Measurements from ENCODE around the gene ILF3.

Gene ILF3

DNA sequence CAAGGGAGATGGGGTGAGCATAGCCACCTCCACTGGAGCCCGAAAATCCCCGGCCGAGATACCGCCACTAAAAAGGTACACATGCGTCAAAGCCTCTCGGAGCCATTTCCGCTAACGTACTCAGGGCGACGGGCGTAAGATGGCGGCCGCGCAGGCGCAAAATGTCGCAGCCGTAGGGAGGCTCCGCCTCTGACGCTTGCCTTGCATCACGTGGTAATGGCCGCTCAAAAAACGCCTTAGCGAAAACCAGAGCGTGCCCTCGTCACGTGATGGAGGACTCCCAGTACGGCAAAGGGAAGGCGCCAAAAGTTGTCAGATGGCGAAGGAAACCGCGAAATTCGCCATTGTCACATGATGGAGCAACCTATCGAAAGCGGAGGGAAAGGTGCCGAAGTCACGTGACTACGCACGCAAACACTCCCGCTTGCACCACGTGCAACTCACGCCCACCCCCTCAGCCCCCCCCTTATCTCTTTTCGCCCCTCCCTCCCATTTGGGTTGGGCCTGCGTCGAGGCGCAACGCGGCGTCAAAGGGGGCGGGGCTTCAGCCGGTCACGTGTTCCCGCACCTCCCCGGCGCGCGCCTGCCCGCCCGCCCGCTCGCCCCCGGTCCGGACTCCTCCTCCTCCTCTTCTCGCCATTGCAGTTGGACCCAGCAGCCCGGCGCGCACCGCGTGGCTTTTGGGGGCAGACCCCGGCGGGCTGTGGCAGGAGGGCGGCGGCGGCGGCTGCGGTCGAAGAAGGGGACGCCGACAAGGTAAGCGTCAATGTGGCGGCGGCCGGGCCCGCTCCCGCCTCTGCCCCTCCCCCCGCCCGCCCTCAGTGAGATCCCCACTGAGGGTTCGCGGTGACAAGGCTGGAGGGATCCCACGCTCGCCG, at the start of gene ILF3:
TSS of gene ILF3 (plus strand) at position 615 of the 878 bp plus-strand sequence. CDS start 16,260 bp downstream, outside the sequence.
- peak; percentile 99 for DNase-seq

DNA sequence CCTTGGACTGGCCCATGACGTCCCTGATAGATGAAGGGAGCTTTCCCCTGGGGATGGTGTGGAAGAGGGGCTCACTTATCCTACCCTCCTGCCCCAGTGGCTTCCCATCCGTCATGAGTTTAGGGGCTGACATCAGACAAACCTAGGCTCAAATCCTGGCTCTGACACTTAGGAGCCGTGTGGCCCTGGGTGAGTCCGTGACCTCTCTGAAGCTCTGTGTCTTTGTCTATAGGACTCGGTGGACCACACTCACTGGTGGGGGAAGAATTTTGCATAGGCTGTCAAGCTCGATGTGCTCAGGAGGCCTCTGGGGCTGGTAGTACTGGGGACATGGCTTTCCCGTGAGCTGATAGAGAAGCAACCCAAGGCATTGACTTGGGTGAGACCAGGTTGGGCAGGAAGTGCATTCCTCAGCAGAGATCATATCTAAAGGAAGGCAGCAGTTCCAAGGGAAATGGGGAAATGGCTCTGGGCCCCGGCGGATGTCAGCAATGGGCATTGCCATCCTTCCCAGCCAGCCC, 49.6 kb upstream of the ILF3 start:
- no peak for DNase-seq

DNA sequence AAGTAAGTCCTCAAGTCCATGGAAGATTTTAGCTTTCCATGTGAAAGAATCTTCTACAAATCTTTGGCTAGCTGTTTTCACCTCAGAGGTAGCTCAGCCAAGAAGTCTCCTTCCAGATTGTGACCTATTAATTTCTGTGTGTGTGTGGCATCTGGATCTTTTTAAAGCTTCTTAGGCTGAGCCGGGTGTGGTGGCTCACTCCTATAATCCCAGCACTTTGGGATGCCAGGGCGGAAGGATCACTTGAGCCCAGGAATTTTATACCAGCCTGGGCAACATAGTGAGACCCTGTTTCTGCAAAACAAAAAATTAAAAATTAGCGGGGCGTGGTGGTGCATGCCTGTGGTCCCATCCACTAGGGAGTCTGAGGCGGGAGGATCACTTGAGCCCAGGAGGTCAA, 42.2 kb upstream of the ILF3 start:
- no peak for DNase-seq

DNA sequence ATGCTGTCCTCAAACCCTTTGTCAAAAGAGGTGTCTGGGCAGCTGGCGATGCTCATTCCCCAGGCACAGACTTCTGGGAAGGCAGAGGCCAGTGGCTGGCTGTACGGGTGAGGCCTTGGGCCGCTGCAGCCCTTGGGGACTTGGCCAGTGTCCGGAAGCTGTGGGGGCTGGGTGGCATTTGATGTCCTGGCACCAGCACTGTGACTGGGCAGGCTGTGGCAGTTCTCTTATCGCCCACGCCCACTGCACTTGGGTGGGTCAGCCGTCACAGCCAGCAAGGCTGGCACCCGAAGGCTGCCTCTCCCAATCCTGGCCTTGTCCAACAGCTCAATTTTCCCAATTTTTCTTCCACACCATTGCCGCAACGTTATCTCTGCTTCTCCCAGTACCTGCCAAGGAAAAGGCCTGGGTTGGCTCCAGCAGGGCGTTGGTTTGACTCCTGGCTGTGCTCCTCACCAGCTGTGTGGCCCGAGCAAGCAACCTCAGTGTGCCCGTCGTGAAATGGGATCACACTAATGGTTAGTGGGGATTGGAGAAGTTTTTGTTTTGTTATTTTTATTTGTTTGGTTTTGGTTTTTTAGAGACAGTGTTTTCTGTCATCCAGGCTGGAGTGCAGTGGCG, 41.5 kb upstream of the ILF3 start:
- no peak for DNase-seq

DNA sequence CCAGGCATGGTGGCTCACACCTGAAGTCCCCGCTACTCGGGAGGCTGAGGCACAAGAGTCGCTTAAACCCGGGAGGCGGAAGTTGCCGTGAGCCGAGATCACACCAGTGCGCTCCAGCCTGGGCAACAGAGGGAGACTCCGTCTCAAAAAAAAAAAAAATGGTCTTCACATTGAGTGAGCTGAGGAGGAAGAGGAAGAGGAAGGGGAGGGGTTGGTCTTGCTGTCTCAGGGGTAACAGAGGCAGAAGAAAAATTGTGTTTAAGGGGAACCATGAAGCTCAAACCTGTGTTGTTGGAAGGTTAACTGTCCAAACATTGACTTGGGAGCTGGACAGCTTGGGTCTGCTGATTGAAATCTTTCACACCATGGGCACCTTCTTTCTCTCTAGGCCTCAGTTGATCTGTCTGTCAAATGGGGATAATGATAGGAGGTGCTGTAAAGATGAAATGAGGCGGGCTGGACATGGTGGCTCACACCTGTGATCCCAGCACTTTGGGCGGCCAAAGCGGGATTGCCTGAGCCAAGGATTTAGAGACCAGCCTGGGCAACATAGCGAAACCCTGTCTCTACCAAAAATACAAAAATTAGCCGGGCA, 38.6 kb upstream of the ILF3 start:
- no peak for DNase-seq

DNA sequence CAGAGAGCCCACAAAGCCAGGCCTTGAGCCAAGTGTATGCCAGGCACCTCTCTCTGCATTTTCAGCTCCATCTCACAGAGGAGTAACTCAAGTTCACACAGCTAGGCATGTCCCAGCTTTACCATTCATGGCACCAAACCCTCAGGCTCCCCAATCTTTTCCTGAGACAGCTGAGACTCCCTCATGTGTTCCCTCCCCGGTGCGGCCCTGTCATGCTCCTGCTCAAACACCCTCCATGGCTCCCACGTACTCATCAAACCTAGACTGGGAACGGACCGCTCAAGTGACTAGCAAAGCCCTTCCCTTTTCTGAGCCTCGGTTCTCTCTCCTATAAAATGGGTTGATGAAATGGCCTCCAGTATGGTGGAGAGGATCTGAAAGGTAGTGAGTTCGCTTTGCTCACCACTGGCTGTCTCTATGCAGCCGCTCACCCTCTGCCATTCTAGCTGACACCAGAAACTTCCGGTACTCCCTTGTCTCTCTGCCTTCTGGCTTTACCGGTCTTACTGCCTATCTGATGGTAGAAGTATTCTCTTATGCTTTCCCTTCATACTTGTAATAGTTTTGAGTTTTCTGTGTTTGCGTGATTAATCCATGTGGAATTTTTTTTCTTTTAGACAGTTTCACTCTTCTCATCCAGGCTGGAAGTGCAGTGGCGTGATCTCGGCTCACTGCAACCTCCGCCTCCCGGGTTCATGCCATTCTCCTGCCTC, 36.6 kb upstream of the ILF3 start:
- no peak for DNase-seq

DNA sequence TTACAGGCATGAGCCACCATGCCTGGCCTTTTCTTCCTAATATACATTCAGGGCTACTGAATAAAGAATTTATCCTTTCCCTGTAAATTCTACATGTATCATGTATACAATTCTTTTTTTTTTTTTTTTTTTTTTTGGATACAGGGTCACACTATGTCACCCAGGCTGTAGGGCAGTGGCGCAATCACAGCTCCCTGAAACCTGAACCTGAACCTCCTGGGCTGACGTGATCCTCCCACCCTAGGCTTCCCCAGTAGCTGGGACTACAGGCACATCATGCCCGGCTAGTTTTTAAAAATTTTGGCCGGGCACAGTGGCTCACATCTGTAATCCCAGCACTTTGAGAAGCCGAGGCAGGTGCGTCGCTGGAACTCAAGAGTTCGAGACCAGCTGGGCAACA, 35.3 kb upstream of the ILF3 start:
- no peak for DNase-seq

DNA sequence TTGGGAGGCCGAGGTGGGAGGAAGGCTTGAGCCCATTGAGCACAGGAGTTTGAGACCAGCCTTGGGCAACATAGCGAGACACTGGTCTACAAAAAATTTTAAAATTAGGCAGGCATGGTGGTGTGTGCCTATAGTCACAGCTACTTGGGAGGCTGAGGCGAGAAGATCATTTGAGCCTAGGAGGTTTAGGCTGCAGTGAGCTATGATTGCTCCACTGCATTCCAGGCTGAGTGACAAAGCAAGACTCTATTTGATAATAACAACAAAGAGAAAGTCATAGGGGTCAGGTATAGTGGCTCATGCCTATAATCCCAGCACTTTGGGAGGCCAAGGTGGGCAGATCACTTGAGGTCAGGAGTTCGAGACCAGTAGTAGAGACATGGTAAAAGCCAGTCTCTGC, 33.4 kb upstream of the ILF3 start:
- no peak for DNase-seq

DNA sequence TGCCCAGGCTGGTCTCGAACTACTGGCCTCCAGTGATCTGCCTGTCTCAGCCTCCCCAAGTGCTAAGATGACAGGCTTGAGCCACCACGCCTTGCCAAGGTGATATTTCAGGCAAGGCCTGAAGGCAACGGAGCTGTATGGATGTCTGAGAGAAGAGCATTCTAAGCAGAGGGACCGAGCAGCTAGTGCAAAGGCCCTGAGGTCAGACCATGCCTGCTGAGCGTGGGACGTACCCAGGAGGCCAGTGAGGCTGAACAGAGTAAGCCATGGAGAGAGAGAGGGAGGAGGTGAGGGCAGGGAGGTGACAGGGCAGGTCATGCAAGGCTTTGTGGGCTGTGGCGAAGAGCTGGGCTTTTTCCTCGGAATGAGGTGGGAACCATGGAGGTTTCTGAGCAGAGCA, 32.2 kb upstream of the ILF3 start:
- no peak for DNase-seq

DNA sequence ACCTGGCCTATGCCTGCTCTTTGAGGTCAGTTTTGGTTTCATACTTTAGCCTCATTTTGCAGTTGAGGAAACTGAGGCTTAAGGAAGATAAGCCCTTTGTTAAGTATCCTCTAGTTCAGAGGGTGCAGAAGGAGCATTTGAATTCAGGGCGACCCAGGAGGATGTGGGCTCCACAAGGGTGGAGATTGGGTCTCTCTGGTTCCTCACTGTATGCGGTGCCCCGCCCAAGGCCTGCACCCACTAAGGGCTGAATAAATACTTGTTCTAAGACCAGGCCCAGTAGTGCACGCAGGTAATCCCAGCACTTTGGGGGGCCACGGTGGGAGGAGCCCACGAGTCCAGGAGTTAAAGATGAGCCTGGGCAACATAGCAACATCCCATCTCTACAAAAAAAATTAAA, 29.6 kb upstream of the ILF3 start:
- DNase-seq, result no peak

DNA sequence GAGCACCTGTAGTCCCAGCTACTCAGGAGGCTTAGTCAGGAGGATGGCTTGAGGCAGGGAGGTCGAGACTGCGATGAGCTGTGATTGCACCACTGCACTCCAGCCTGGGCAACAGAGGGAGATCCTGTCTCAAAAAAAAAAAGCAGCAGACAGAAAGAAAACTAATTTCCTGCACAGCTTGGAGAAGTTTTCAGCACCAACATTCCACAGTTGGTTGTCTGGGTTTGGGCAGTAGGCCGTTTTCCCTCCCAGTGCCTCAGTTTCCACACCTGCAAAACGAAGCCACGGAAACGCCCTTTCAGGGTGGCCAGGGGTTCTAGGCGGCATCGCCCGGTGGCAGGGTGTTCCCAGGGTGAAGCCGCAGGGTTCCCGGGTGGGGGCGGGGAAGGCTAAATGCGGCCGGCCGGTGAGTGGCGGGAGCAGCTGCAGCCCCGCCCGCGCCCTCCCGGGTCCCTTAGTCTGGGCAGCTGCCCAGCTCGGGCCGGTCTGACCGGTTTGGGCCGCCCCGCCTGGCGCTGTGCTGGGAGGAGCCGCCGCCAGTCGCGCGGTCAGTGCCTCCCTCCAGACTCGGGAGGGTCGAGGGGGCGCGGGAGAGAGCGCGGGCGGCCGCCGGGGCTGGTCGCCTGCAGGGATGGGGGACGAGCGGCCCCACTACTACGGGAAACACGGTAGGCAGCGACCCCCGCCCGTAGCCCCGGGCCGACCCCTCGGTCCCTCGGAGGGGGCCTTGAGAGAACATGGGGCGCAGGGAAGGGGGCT, 29.0 kb upstream of the ILF3 start, which contains the start of gene SLC44A2:
TSS of gene SLC44A2 (plus strand) at position 551 of the 759 bp plus-strand sequence. CDS start at position 632, 81 bp downstream.
- peak; percentile 81 for DNase-seq

DNA sequence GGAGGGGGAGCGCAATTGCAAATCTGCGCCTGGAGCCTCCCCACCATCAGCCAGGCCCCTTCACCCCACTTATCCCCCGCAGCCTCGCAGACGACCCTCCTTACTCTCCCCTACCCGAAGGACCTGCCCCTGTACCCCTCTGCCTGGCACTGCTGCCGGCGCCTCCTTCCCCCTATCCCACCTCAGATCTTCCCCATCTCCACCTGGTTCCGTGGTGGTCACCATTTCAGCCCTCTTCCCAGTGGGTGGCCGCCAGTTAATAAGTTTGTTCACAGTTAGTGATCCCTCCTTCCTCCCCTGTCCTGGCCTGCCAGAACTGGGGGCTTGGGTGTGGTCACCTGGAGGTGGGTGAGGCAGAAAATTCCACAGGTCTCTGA, 28.4 kb upstream of the ILF3 start:
- no peak for DNase-seq

DNA sequence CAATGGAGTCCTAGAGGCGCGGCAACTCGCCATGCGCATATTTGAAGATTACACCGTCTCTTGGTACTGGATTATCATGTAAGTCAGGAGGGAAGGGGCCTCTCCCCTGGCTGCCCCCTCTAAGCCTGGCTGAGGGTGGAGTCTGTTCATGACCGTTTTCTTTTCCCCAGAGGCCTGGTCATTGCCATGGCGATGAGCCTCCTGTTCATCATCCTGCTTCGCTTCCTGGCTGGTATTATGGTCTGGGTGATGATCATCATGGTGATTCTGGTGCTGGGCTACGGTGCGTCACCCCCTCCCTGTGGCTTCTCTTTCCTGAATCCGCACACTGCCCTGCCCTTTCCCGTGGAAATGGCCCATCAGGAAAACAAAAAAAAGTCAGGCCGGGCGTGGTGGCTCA, 22.3 kb upstream of the ILF3 start:
- no peak for DNase-seq

DNA sequence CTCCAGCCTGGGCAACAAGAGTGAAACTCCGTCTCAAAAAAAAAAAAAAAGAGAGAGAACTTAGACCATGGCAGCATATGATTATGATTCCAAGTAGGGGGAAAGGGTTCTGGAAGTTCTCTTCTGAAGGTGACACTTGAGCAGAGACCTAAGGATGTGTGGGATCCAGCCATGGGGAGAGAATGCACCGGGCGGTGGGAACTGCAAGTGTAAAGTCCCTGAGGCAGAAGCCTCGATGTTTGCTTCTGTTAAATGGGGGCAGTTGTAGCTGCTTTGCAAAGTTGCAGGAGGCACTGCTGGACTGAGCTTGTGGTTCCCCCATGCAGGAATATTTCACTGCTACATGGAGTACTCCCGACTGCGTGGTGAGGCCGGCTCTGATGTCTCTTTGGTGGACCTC, 19.7 kb upstream of the ILF3 start:
- DNase-seq, result no peak

DNA sequence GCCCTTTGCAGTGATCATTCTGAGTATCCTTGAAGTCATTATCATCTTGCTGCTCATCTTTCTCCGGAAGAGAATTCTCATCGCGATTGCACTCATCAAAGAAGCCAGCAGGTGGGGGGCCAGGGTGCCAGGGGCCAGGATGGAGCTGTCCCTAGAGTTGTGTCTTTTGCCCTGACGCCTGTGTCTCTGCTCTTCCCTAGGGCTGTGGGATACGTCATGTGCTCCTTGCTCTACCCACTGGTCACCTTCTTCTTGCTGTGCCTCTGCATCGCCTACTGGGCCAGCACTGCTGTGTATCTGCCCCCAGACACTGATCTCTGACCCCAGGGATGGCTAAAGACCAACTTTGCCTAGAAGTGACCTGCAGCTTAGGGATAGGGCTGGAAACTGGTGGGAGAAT, 19.2 kb upstream of the ILF3 start:
- no peak for DNase-seq

DNA sequence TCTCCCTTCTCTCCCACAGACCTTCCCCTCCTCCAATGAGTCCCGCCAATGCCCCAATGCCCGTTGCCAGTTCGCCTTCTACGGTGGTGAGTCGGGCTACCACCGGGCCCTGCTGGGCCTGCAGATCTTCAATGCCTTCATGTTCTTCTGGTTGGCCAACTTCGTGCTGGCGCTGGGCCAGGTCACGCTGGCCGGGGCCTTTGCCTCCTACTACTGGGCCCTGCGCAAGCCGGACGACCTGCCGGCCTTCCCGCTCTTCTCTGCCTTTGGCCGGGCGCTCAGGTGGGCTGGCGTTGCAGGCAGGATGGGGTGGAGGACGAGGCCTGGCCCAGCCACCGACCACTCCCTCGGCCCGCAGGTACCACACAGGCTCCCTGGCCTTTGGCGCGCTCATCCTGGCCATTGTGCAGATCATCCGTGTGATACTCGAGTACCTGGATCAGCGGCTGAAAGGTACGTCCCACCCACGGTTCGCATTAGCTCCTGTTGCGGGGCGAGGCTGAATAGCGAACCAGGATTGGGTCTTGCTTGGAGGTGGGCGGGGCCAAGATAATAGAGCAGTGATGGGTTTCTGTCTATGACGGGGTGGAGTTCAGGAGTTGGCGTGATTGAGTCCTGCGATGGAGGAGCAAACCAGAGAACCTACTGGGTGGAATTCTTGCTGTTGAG, 17.7 kb upstream of the ILF3 start:
- DNase-seq, result no peak

DNA sequence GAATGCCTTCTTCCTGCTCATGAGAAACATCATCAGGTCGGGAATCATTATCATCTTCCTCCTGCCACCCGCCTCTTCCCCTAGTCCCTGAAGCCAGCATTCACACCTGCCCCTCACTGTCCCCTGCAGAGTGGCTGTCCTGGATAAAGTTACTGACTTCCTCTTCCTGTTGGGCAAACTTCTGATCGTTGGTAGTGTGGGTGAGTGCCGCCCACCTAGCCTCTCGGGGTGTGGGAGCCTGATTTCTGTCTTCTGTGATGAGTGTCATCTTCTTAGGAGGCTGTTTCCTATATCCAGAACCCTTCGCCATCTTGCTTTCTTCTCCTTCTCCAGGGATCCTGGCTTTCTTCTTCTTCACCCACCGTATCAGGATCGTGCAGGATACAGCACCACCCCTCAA, 16.3 kb upstream of the ILF3 start:
- no peak for DNase-seq

DNA sequence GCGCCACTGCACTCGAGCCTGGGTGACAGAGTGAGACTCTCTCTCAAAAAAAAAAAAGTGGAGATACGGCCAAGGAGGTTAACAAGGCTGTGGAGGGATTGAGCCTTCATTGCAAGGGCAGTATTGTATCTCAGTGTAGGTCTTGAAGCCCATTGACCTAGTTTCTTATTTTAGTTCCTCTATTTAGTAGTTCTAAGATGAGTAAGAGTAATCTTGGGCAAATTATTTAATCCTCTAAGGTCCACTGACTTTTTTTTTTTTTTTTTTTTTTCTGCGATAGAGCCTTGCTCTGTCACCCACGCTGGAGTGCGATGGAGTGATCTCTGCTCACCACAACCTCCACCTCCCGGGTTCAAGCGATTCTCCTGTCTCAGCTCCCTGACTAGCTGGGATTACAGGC, 14.3 kb upstream of the ILF3 start:
- DNase-seq, result no peak

DNA sequence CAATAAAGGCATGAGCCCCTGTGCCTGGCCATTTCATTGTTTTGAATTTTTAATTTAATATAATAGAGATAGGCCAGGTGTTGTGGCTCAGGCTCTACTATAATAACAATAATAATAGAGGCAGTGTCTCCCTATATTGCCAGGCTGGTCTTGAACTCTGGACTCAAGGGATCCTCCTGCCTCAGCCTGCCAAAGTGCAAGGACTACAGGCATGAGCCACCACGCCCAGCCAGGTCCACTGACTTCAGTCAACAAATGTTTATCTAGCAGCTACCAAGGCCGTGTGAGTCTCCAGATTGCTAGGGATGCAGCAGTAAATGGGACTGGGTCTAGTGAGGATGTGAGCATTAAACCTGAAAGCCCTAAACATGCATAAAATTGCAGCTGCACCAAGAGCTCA, 13.8 kb upstream of the ILF3 start:
- DNase-seq, result no peak

DNA sequence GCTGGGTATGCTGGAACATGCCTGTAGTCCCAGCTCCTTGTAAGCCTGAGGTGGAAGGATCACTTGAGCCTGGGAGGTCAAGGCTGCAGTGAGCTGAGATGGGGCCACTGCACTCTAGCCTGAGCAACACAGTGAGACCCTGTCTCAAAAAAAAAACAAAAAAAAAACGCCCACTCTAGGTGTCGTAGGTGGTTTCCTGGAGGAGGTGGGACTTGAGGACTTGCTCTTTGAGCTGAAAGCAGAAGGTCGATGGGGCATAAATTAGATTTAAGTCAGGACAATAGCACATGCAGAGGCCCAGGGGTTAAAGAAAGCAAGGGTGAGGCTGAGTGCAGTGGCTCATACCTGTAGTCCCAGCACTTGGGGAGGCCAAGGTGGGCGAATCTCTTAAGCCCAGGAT, 12.9 kb upstream of the ILF3 start:
- no peak for DNase-seq

DNA sequence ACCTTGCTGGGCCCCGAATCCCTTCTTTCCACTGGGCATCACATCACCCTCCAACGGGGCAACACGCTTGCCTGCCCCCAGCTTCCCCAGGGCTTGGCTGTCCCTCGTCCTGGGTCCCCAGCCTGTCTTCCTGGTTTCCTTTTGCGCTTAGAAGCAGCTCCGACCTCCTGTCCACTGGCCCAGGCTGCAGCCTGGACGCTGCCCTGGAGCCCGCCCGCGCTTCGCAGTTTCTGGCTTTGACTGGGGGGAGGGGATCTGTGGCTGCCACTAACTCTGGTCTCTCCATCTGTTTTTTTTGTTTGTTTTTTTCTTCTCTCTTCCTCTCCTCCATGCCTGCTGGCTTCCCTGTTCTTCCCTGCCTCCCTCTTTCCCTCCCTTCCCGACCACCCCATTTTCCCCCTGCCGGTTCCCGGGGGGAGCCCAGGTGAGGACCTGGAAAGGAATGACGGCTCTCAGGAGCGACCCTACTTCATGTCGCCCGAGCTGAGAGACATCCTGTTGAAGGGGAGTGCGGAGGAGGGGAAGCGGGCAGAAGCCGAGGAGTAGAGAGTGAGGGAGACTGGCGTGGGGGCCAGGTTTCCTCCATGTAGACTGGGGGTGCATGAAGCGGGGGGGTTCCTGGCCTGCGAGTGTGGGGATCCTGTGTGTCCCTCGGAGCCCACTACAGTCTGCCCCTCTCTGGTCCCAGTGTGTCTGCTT, 11.5 kb upstream of the ILF3 start:
- DNase-seq, result no peak

All from NCI-H510A treated with DMSO at 0.1 percent for 48 hours (cell line).